Neural progenitor cell (in vitro differentiated cells): ENCODE data around the gene TMEM185A. TPM values are rescaled to one million over a fixed set of nuclear protein-coding genes. Genes with fewer than 3 reads are reported as not detected.
A peak's percentile ranks its signal among the peaks of the same experiment; 100 is the strongest.
"Not testable (repeated sequence)": the region's sequence is repeated elsewhere in the genome, so short reads cannot be mapped to it uniquely, and the experiment has no call there.

Experiments
- DNase-seq: peaks from one replicate; pipeline ENCODE4 v3.0.0-alpha.2; 2016; ENCODE audit warnings: low spot score
- H2AFZ ChIP-seq: fragments of 200-600 bp; sonication (generic); replicated peaks from 2 replicates; pipeline ENCODE4 v1.6.1; 2016; ENCODE audit warnings: antibody characterized with exemption
- H3F3A ChIP-seq: fragments of 200-600 bp; sonication (generic); 2 replicates; pipeline ENCODE4 v1.6.1; 2016; ENCODE audit warnings: antibody characterized with exemption, low read depth
- H3K27ac ChIP-seq: fragments of 200-600 bp; sonication (generic); 2 replicates; pipeline ENCODE4 v1.5.1; 2016; ENCODE audit warnings: mild to moderate bottlenecking
- H3K27me3 ChIP-seq: fragments of 200-600 bp; sonication (generic); 2 replicates; pipeline ENCODE4 v1.6.1; 2016; ENCODE audit warnings: mild to moderate bottlenecking, moderate library complexity
- H3K36me3 ChIP-seq: fragments of 200-600 bp; sonication (generic); 2 replicates; pipeline ENCODE4 v1.5.1; 2016
- H3K4me1 ChIP-seq: fragments of 200-600 bp; sonication (generic); 2 replicates; pipeline ENCODE4 v1.6.1; 2016; ENCODE audit warnings: mixed run types
- H3K4me2 ChIP-seq: fragments of 200-600 bp; sonication (generic); 2 replicates; pipeline ENCODE4 v1.6.1; 2016
- H3K4me3 ChIP-seq: fragments of 200-600 bp; sonication (generic); 2 replicates; pipeline ENCODE4 v1.5.1; 2016
- H3K79me2 ChIP-seq: fragments of 200-600 bp; sonication (generic); 2 replicates; pipeline ENCODE4 v1.6.1; 2016; ENCODE audit warnings: low read depth
- H3K9ac ChIP-seq: fragments of 200-600 bp; sonication (generic); 2 replicates; pipeline ENCODE4 v1.6.1; 2016
- H3K9me3 ChIP-seq: fragments of 200-600 bp; sonication (generic); 2 replicates; pipeline ENCODE4 v1.5.1; 2016; ENCODE audit warnings: low read depth
- H4K20me1 ChIP-seq: fragments of 200-600 bp; sonication (generic); 2 replicates; pipeline ENCODE4 v1.6.1; 2016; ENCODE audit warnings: low read depth
- H3K27ac Mint-ChIP-seq: 3 replicates; pipeline ENCODE4 v1.8.0; 2021; ENCODE audit warnings: mixed read lengths
- H3K27me3 Mint-ChIP-seq: 2 replicates; pipeline ENCODE4 v1.8.0; 2022; ENCODE audit warnings: low read depth, mild to moderate bottlenecking, inconsistent platforms, moderate library complexity, mixed read lengths; ENCODE audit not compliant: insufficient read depth
- H3K36me3 Mint-ChIP-seq: 3 replicates; pipeline ENCODE4 v1.8.0; 2021; ENCODE audit warnings: mixed read lengths
- H3K4me1 Mint-ChIP-seq: 3 replicates; pipeline ENCODE4 v1.8.0; 2021; ENCODE audit warnings: mixed read lengths
- H3K4me3 Mint-ChIP-seq: 3 replicates; pipeline ENCODE4 v1.8.0; 2021; ENCODE audit warnings: mild to moderate bottlenecking, moderate library complexity, mixed read lengths
- H3K9me3 Mint-ChIP-seq: 3 replicates; pipeline ENCODE4 v1.8.0; 2020; ENCODE audit warnings: mixed read lengths
- CTCF ChIP-seq: fragments of 200-600 bp; sonication (generic); IDR thresholded peaks from 2 replicates; pipeline ENCODE4 v1.5.1; 2017; ENCODE audit warnings: antibody characterized with exemption, mild to moderate bottlenecking
- total RNA-seq: library from RNA; depleted of rRNA; stranded (reverse); fragments of >200 nt; gene quantifications from 2 replicates; pipeline ENCODE4 v1.2.3, GENCODE V29; 2015; ENCODE audit warnings: low replicate concordance

Gene TMEM185A
- total RNA-seq, 1 donor from 2014 or later = 16.3 TPM

- not testable (repeated sequence) for H3K9me3 Mint-ChIP-seq, DNase-seq
Measured at GRCh38 chrX:149598603-149599002, 33.0 kb downstream of the TMEM185A start.

GRCh38 chrX:149595943-149596342, 35.6 kb downstream of the TMEM185A start:
- H3K27me3 Mint-ChIP-seq, H3K9me3 ChIP-seq, H3K27me3 ChIP-seq, H3K4me3 ChIP-seq, H3K27ac Mint-ChIP-seq, H3K4me2 ChIP-seq, H4K20me1 ChIP-seq, H3K4me1 ChIP-seq, H3K9me3 Mint-ChIP-seq, DNase-seq, H3F3A ChIP-seq, H3K4me3 Mint-ChIP-seq, H3K4me1 Mint-ChIP-seq, H2AFZ ChIP-seq, H3K27ac ChIP-seq, H3K36me3 ChIP-seq, H3K79me2 ChIP-seq, H3K36me3 Mint-ChIP-seq, H3K9ac ChIP-seq: not testable (repeated sequence)

More at GRCh38 chrX:149598603-149599002, 33.0 kb downstream of the TMEM185A start:
- not testable (repeated sequence) for H3K4me3 Mint-ChIP-seq, H3K9ac ChIP-seq, H2AFZ ChIP-seq, H3K79me2 ChIP-seq, H3F3A ChIP-seq, H4K20me1 ChIP-seq, H3K4me1 ChIP-seq, H3K4me3 ChIP-seq, H3K36me3 ChIP-seq, H3K27ac Mint-ChIP-seq, H3K9me3 ChIP-seq, H3K27me3 ChIP-seq, H3K27ac ChIP-seq, H3K36me3 Mint-ChIP-seq, H3K27me3 Mint-ChIP-seq, H3K4me2 ChIP-seq, H3K4me1 Mint-ChIP-seq
- TF ChIP-seq CTCF = peak; percentile 10

GRCh38 chrX:149595214-149595613, 36.4 kb downstream of the TMEM185A start, which contains the start of gene HSFX2:
Gene HSFX2 (minus strand): TSS chrX:149595314. CDS start chrX:149594700, 614 bp downstream.
- not testable (repeated sequence) for H2AFZ ChIP-seq, H3K27me3 ChIP-seq, H3K4me1 ChIP-seq, H3K9me3 Mint-ChIP-seq, H3K4me3 ChIP-seq, H3K9me3 ChIP-seq, DNase-seq, H3K79me2 ChIP-seq, H3K4me2 ChIP-seq, H3K4me3 Mint-ChIP-seq, H3K4me1 Mint-ChIP-seq, H3K27ac Mint-ChIP-seq, H3K36me3 ChIP-seq, H3K9ac ChIP-seq, H3K36me3 Mint-ChIP-seq, H3F3A ChIP-seq, H3K27me3 Mint-ChIP-seq, H3K27ac ChIP-seq, H4K20me1 ChIP-seq

- not testable (repeated sequence) for H3K9me3 ChIP-seq, H3K27me3 ChIP-seq, H3K9ac ChIP-seq, H3K27ac Mint-ChIP-seq, H2AFZ ChIP-seq, H3K9me3 Mint-ChIP-seq, H3F3A ChIP-seq, H3K79me2 ChIP-seq, H3K36me3 Mint-ChIP-seq, H3K27me3 Mint-ChIP-seq, H3K4me1 ChIP-seq, H4K20me1 ChIP-seq, H3K27ac ChIP-seq, H3K4me3 Mint-ChIP-seq, DNase-seq, H3K4me1 Mint-ChIP-seq, H3K36me3 ChIP-seq, H3K4me2 ChIP-seq, H3K4me3 ChIP-seq
Measured at GRCh38 chrX:149590993-149591392, 40.6 kb downstream of the TMEM185A start.

GRCh38 chrX:149587359-149587758, 44.2 kb downstream of the TMEM185A start, which contains the start of gene MAGEA9B:
Gene MAGEA9B (minus strand): TSS chrX:149587459. CDS start chrX:149583179, 4,280 bp downstream.
- H3K9me3 ChIP-seq, H3K4me3 Mint-ChIP-seq, H3K36me3 ChIP-seq, H3K4me1 Mint-ChIP-seq, H3K27me3 Mint-ChIP-seq, H3F3A ChIP-seq, H3K4me1 ChIP-seq, H3K27ac Mint-ChIP-seq, H3K27me3 ChIP-seq, H3K27ac ChIP-seq, H3K79me2 ChIP-seq, H3K9me3 Mint-ChIP-seq, DNase-seq, H3K36me3 Mint-ChIP-seq, H2AFZ ChIP-seq, H3K4me2 ChIP-seq, H3K9ac ChIP-seq, H4K20me1 ChIP-seq, H3K4me3 ChIP-seq: not testable (repeated sequence)

GRCh38 chrX:149585631-149586030, 46.0 kb downstream of the TMEM185A start:
- H3K4me2 ChIP-seq, H3K36me3 Mint-ChIP-seq, H3K4me1 ChIP-seq, H3F3A ChIP-seq, H3K9me3 ChIP-seq, H3K4me3 Mint-ChIP-seq, H3K4me3 ChIP-seq, H3K79me2 ChIP-seq, H3K4me1 Mint-ChIP-seq, H3K27ac ChIP-seq, H3K27me3 Mint-ChIP-seq, H3K9ac ChIP-seq, H3K27ac Mint-ChIP-seq, H3K9me3 Mint-ChIP-seq, H4K20me1 ChIP-seq, H2AFZ ChIP-seq, DNase-seq, H3K27me3 ChIP-seq, H3K36me3 ChIP-seq: not testable (repeated sequence)

- H3K36me3 Mint-ChIP-seq, H3K9ac ChIP-seq, H3K27me3 Mint-ChIP-seq, H3K36me3 ChIP-seq, H3K4me1 ChIP-seq, H3F3A ChIP-seq, H4K20me1 ChIP-seq, H3K9me3 Mint-ChIP-seq, H3K9me3 ChIP-seq, H3K4me3 ChIP-seq, H3K4me3 Mint-ChIP-seq, H3K27ac Mint-ChIP-seq, H3K4me2 ChIP-seq, H3K4me1 Mint-ChIP-seq, H2AFZ ChIP-seq, H3K27ac ChIP-seq, H3K79me2 ChIP-seq, DNase-seq, H3K27me3 ChIP-seq: not testable (repeated sequence)
Measured at GRCh38 chrX:149573456-149573855, 58.1 kb downstream of the TMEM185A start.
